IMR-90 (cell line): ENCODE measurements around the gene FOXC1. TPM values are rescaled to one million over a fixed set of nuclear protein-coding genes. Genes with fewer than 3 reads are reported as not detected.

Experiments
- ATAC-seq: fragments of 200-7000 bp; cut with Tn5 transposase; 2 replicates; pipeline ENCODE4 v1.9.1; 2020; ENCODE audit warnings: low read depth, mild to moderate bottlenecking, moderate library complexity
- BruUV-seq: library from RNA; stranded (reverse); fragments of 400-500 nt; replicated peaks from 2 replicates; lab custom pipeline; 2021; lab: Mats Ljungman, UMichigan
- CTCF ChIA-PET: fragments of 300-600 bp; formaldehyde crosslinking; extraction: SDS; loops from one replicate; lab custom pipeline; 2021; ENCODE audit warnings: antibody characterized with exemption; lab: Yijun Ruan, JAX
- POLR2A ChIA-PET: fragments of 300-600 bp; sonication (Branson Sonifier 250); formaldehyde crosslinking; loops from one replicate; lab custom pipeline; 2022; ENCODE audit warnings: antibody characterized with exemption; ENCODE audit not compliant: unreplicated experiment; lab: Charles Lee
- DNase-seq: peaks from one replicate; pipeline ENCODE4 v3.0.0; 2013
- H2AFZ ChIP-seq: replicated peaks from 2 replicates; pipeline ENCODE3; 2013; ENCODE audit warnings: low read length, mild to moderate bottlenecking; ENCODE audit not compliant: poor library complexity
- H2AK5ac ChIP-seq: 2 replicates; pipeline ENCODE4 v1.6.1; 2013; ENCODE audit warnings: low read depth, low read length, inconsistent platforms
- H2AK9ac ChIP-seq: replicated peaks from 2 replicates; pipeline ENCODE3; 2013; ENCODE audit warnings: mild to moderate bottlenecking, low read depth, low read length, moderate library complexity; ENCODE audit not compliant: poor library complexity
- H2BK120ac ChIP-seq: 2 replicates; pipeline ENCODE4 v1.6.1; 2013; ENCODE audit warnings: low read depth, low read length, inconsistent platforms
- H2BK15ac ChIP-seq: 3 replicates; pipeline ENCODE4 v1.6.1; 2013; ENCODE audit warnings: low read depth, low read length, inconsistent platforms
- H2BK20ac ChIP-seq: 2 replicates; pipeline ENCODE4 v1.6.1; 2013; ENCODE audit warnings: low read depth, mild to moderate bottlenecking, inconsistent platforms, low read length, moderate library complexity
- H2BK5ac ChIP-seq: 2 replicates; pipeline ENCODE4 v1.6.1; 2013; ENCODE audit warnings: mild to moderate bottlenecking, low read depth, low read length, inconsistent platforms; ENCODE audit not compliant: poor library complexity, severe bottlenecking
- H3K14ac ChIP-seq: replicated peaks from 2 replicates; pipeline ENCODE4 v1.6.1; 2013; ENCODE audit warnings: low read depth, low read length, inconsistent platforms
- H3K18ac ChIP-seq: 2 replicates; pipeline ENCODE4 v1.6.1; 2013; ENCODE audit warnings: low read depth, low read length, control low read depth
- H3K23ac ChIP-seq: 2 replicates; pipeline ENCODE4 v1.6.1; 2013; ENCODE audit warnings: low read depth, low read length, inconsistent platforms
- H3K27ac ChIP-seq: 2 replicates; pipeline ENCODE4 v1.5.1; 2013; ENCODE audit warnings: mild to moderate bottlenecking, control low read depth, low read length; ENCODE audit not compliant: insufficient read depth
- H3K27me3 ChIP-seq: 2 replicates; pipeline ENCODE4 v1.6.1; 2013; ENCODE audit warnings: low read length; ENCODE audit not compliant: control insufficient read depth, insufficient read depth
- H3K36me3 ChIP-seq: 2 replicates; pipeline ENCODE4 v1.6.1; 2013; ENCODE audit warnings: low read length, mixed read lengths; ENCODE audit not compliant: control insufficient read depth, insufficient read depth
- H3K4ac ChIP-seq: 2 replicates; pipeline ENCODE4 v1.6.1; 2013; ENCODE audit warnings: low read depth, low read length, inconsistent platforms
- H3K4me1 ChIP-seq: 2 replicates; pipeline ENCODE4 v1.6.1; 2013; ENCODE audit warnings: low read length, mixed read lengths; ENCODE audit not compliant: control insufficient read depth, insufficient read depth
- H3K4me2 ChIP-seq: 2 replicates; pipeline ENCODE4 v1.6.1; 2013; ENCODE audit warnings: low read depth, mild to moderate bottlenecking, control low read depth, low read length, moderate library complexity
- H3K4me3 ChIP-seq: 2 replicates; pipeline ENCODE4 v1.5.1; 2013; ENCODE audit warnings: low read depth, mild to moderate bottlenecking, control low read depth, low read length, moderate library complexity; ENCODE audit not compliant: insufficient read depth
- H3K56ac ChIP-seq: 2 replicates; pipeline ENCODE4 v1.6.1; 2013; ENCODE audit warnings: low read length, inconsistent platforms; ENCODE audit not compliant: insufficient read depth; ENCODE audit errors: extremely low read depth
- H3K79me1 ChIP-seq, 2 experiments: 2 replicates each; pipeline ENCODE4 v1.6.1; 2013; ENCODE audit warnings: low read length in 2 of 2, inconsistent platforms in 1 of 2, low read depth in 1 of 2
- H3K9ac ChIP-seq: 2 replicates; pipeline ENCODE4 v1.6.1; 2013; ENCODE audit warnings: low read depth, low read length, control low read depth
- H3K9me1 ChIP-seq: 2 replicates; pipeline ENCODE4 v1.6.1; 2013; ENCODE audit warnings: low read length, inconsistent platforms; ENCODE audit not compliant: insufficient read depth
- H3K9me3 ChIP-seq: 2 replicates; pipeline ENCODE4 v1.6.1; 2013; ENCODE audit warnings: low read length; ENCODE audit not compliant: control insufficient read depth, insufficient read depth
- H4K20me1 ChIP-seq: 2 replicates; pipeline ENCODE4 v1.6.1; 2013; ENCODE audit warnings: low read length, inconsistent platforms; ENCODE audit not compliant: insufficient read depth
- H4K5ac ChIP-seq: 2 replicates; pipeline ENCODE4 v1.6.1; 2013; ENCODE audit warnings: mild to moderate bottlenecking, low read depth, low read length, control low read depth
- H4K8ac ChIP-seq, 2 experiments: 2 replicates each; pipeline ENCODE4 v1.6.1; 2013; ENCODE audit warnings: low read depth in 2 of 2, low read length in 2 of 2, control low read depth in 1 of 2, inconsistent platforms in 1 of 2
- H4K91ac ChIP-seq: 2 replicates; pipeline ENCODE4 v1.6.1; 2013; ENCODE audit warnings: low read depth, low read length, inconsistent platforms; ENCODE audit not compliant: insufficient read depth
- BHLHE40 ChIP-seq: fragments of 150-350 bp; IDR thresholded peaks from 2 replicates; pipeline ENCODE4 v1.6.1; 2016; ENCODE audit warnings: mild to moderate bottlenecking, low read depth, low read length
- CEBPB ChIP-seq: IDR thresholded peaks from 2 replicates; pipeline ENCODE4 v1.6.1; 2012; ENCODE audit warnings: low read depth, low read length, improper control_type of control experiment
- CHD1 ChIP-seq: IDR thresholded peaks from 2 replicates; pipeline ENCODE4 v1.6.1; 2012; ENCODE audit warnings: low read depth, low read length, improper control_type of control experiment
- FOS ChIP-seq: fragments of 150-350 bp; IDR thresholded peaks from 2 replicates; pipeline ENCODE4 v1.6.1; 2016; ENCODE audit warnings: low read depth, low read length
- MAFK ChIP-seq: IDR thresholded peaks from 2 replicates; pipeline ENCODE4 v1.6.1; 2012; ENCODE audit warnings: low read depth, low read length, improper control_type of control experiment
- MAZ ChIP-seq: IDR thresholded peaks from 2 replicates; pipeline ENCODE4 v1.6.1; 2012; ENCODE audit warnings: low read depth, mild to moderate bottlenecking, low read length, improper control_type of control experiment, moderate library complexity, borderline replicate concordance
- MXI1 ChIP-seq: IDR thresholded peaks from 2 replicates; pipeline ENCODE4 v1.6.1; 2012; ENCODE audit warnings: low read depth, mild to moderate bottlenecking, low read length, moderate library complexity, borderline replicate concordance
- NFE2L2 ChIP-seq: fragments of 150-350 bp; IDR thresholded peaks from 2 replicates; pipeline ENCODE4 v1.6.1; 2016; ENCODE audit warnings: low read depth, mild to moderate bottlenecking, low read length
- POLR2A ChIP-seq: IDR thresholded peaks from 2 replicates; pipeline ENCODE4 v1.6.1; 2012; ENCODE audit warnings: mild to moderate bottlenecking, low read depth, low read length
- RAD21 ChIP-seq: IDR thresholded peaks from 2 replicates; pipeline ENCODE4 v1.6.1; 2012; ENCODE audit warnings: low read length, improper control_type of control experiment
- RCOR1 ChIP-seq: IDR thresholded peaks from 2 replicates; pipeline ENCODE4 v1.6.1; 2012; ENCODE audit warnings: mild to moderate bottlenecking, low read length, improper control_type of control experiment; ENCODE audit not compliant: insufficient replicate concordance
- RFX5 ChIP-seq: IDR thresholded peaks from 2 replicates; pipeline ENCODE4 v1.8.0; 2012; ENCODE audit warnings: low read depth, mild to moderate bottlenecking, low read length, moderate library complexity
- SMC3 ChIP-seq: fragments of 150-350 bp; IDR thresholded peaks from 2 replicates; pipeline ENCODE4 v1.6.1; 2016; ENCODE audit warnings: low read depth, mild to moderate bottlenecking, antibody characterized with exemption, low read length, moderate library complexity
- WGBS, 2 experiments: methylation state at CpG; one replicate each; pipeline versions ENCODE4 v1.1.5 to v1.1.7; 2013; ENCODE audit warnings: missing lambda C conversion rate in 2 of 2; ENCODE audit not compliant: insufficient read length in 1 of 2; ENCODE audit errors: extremely low coverage in 2 of 2; 5-methylcytosine and 5-hydroxymethylcytosine counted together
- dilution Hi-C: fragments of 300-500 bp; cut with HindIII; formaldehyde crosslinking; loops from one replicate; pipeline ENCODE4 v1.14.3; 2018; ENCODE audit warnings: low sequenced_read_pairs; ENCODE audit not compliant: unreplicated experiment
- in situ Hi-C: fragments of 300-500 bp; cut with MboI; formaldehyde crosslinking; loops from 3 replicates; pipeline ENCODE4 v1.14.3; 2019; ENCODE audit warnings: low sequenced_read_pairs, inconsistent platforms, mixed read lengths
- intact Hi-C: fragments of 100-400 bp; cut with micrococcal nuclease; formaldehyde crosslinking; loops from 2 replicates; pipeline ENCODE4 v1.10.0; 2022
- polyA plus RNA-seq, 3 experiments: library from polyadenylated mRNA; depleted of rRNA; stranded (reverse); fragments of >200 nt; gene quantifications; 2 replicates each; pipeline ENCODE4 v1.2.3, GENCODE V29; 2012; ENCODE audit warnings: low replicate concordance in 1 of 3
- total RNA-seq: library from RNA; depleted of rRNA; stranded (reverse); fragments of >200 nt; gene quantifications from 2 replicates; pipeline ENCODE4 v1.2.3, GENCODE V29; 2012
- TF ChIP-seq, protein P1 (sequence below): conservative IDR thresholded peaks from 2 replicates; pipeline ENCODE4 v1.5.1; 2012; ENCODE audit warnings: mild to moderate bottlenecking, low read depth, low read length, improper control_type of control experiment
- TF ChIP-seq, protein P2 (sequence below): fragments of 150-350 bp; IDR thresholded peaks from 2 replicates; pipeline ENCODE4 v1.6.1; 2017; ENCODE audit warnings: mild to moderate bottlenecking, antibody characterized with exemption, low read length, low read depth
- TF ChIP-seq, protein P3 (sequence below): fragments of 150-350 bp; IDR thresholded peaks from 2 replicates; pipeline ENCODE4 v1.6.1; 2016; ENCODE audit warnings: low read depth, mild to moderate bottlenecking, low read length, moderate library complexity, borderline replicate concordance

The FOXC1 gene
- total and polyA plus RNA-seq, 2 of the 4 experiments (the other 2 are of a cell fraction): 1.3 to 4.0 TPM

DNA sequence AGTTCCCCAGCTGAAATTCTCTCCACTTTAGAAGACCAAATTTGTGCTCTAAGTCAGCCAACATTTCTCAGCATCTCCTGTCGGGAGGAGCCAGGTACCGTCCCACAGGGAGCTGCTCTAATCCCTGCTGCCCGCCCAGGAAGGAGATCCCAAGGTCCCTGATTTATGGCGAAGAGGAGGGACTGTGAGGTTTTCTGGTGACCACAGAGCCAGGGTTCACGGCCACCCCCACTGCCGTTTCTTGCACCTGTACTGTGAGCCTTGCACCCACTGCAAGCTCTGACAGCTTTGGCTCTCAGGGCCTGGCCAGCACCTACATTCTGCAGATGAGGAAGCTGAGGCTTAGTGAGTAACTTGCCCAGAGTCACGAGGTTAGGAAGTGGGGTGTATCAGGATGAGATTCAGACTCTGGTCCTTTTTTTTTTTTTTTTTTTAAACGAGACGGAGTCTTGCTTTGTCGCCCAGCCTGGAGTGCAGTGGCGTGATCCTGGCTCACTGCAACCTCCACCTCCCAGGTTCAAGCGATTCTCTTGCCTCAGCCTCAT, 34.9 kb downstream of the FOXC1 start:
- ChIA-PET CTCF (no interaction called here), POLR2A (no interaction called here)
- Histone ChIP-seq H3K9me3 (no peaks in the 10 kb centered on the region; the same call in 1 of the 2 replicates), H3K27ac (no peak overlapping the region), H2BK120ac (no peak overlapping the region), H3K9ac (no peak overlapping the region), H3K4ac (no peak overlapping the region), H3K27me3 (no peaks in the 10 kb centered on the region), H4K91ac (no peak overlapping the region), H4K20me1 (no peaks in the 10 kb centered on the region), H3K4me2 (no peak overlapping the region), H2AFZ (no peak overlapping the region), H3K4me1 (no peaks in the 10 kb centered on the region), H4K5ac (no peak overlapping the region), H3K4me3 (no peak overlapping the region), H3K79me1 (no peaks in the 10 kb centered on the region), H3K9me1 (peaks cover 7% of the 10 kb centered on the region), H2BK20ac (no peak overlapping the region), H3K36me3 (no peaks in the 10 kb centered on the region), H3K56ac (no peak overlapping the region), H3K14ac (no peak overlapping the region), H3K23ac (no peak overlapping the region), H2AK9ac (no peak overlapping the region), H4K8ac (no peak overlapping the region), H3K18ac (no peak overlapping the region), H2AK5ac (no peak overlapping the region), H2BK15ac (no peak overlapping the region), H2BK5ac (no peak overlapping the region)
- in situ Hi-C loops: no loop called here
- TF ChIP-seq MAZ (no peak), RCOR1 (no peak), POLR2A (no peak), MXI1 (no peak), BHLHE40 (no peak), NFE2L2 (no peak), MAFK (no peak), CEBPB (no peak), RFX5 (no peak), RAD21 (no peak), FOS (no peak), SMC3 (no peak), CHD1 (no peak)
- TF ChIP-seq, protein P1, sequence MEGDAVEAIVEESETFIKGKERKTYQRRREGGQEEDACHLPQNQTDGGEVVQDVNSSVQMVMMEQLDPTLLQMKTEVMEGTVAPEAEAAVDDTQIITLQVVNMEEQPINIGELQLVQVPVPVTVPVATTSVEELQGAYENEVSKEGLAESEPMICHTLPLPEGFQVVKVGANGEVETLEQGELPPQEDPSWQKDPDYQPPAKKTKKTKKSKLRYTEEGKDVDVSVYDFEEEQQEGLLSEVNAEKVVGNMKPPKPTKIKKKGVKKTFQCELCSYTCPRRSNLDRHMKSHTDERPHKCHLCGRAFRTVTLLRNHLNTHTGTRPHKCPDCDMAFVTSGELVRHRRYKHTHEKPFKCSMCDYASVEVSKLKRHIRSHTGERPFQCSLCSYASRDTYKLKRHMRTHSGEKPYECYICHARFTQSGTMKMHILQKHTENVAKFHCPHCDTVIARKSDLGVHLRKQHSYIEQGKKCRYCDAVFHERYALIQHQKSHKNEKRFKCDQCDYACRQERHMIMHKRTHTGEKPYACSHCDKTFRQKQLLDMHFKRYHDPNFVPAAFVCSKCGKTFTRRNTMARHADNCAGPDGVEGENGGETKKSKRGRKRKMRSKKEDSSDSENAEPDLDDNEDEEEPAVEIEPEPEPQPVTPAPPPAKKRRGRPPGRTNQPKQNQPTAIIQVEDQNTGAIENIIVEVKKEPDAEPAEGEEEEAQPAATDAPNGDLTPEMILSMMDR: no peak
- TF ChIP-seq, protein P2, sequence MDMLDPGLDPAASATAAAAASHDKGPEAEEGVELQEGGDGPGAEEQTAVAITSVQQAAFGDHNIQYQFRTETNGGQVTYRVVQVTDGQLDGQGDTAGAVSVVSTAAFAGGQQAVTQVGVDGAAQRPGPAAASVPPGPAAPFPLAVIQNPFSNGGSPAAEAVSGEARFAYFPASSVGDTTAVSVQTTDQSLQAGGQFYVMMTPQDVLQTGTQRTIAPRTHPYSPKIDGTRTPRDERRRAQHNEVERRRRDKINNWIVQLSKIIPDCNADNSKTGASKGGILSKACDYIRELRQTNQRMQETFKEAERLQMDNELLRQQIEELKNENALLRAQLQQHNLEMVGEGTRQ: no peak
- TF ChIP-seq, protein P3, sequence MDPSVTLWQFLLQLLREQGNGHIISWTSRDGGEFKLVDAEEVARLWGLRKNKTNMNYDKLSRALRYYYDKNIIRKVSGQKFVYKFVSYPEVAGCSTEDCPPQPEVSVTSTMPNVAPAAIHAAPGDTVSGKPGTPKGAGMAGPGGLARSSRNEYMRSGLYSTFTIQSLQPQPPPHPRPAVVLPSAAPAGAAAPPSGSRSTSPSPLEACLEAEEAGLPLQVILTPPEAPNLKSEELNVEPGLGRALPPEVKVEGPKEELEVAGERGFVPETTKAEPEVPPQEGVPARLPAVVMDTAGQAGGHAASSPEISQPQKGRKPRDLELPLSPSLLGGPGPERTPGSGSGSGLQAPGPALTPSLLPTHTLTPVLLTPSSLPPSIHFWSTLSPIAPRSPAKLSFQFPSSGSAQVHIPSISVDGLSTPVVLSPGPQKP: no peak
- intact Hi-C loops: no loop called here
- no TSS peak for BruUV-seq
- WGBS, 2 experiments: 93% methylated on average over 4 of the region's 12 CpGs; no CpG with 5 or more reads in 1 of the 2 experiments
- no peak for ATAC-seq
- no peak for DNase-seq
- dilution Hi-C loops: no loop called here
